Liver (tissue), 9 donors: Measurements from ENCODE around the gene PEX5L. TPM values are rescaled to one million over a fixed set of nuclear protein-coding genes. Genes with fewer than 3 reads are reported as not detected.

Source experiments
- DNase-seq: peaks from one replicate; pipeline ENCODE4 v3.0.0-alpha.2; 2017; ENCODE audit warnings: low spot score
- H3K27ac ChIP-seq, 2 donors: one replicate each; pipeline ENCODE4 v1.7.0; 2013; ENCODE audit warnings: inconsistent platforms in 2 of 2, low read length in 2 of 2, control low read depth in 1 of 2, low read depth in 1 of 2, mild to moderate bottlenecking in 1 of 2
- H3K27me3 ChIP-seq, 4 donors: one replicate each; pipeline versions ENCODE4 v1.6.1 to v1.7.0; 2013; ENCODE audit warnings: low read length in 3 of 4, inconsistent platforms in 1 of 4, mild to moderate bottlenecking in 1 of 4, moderate library complexity in 1 of 4; ENCODE audit not compliant: control insufficient read depth in 4 of 4, insufficient read depth in 4 of 4
- H3K36me3 ChIP-seq, 4 donors: one replicate each; pipeline versions ENCODE4 v1.6.1 to v1.7.0; 2013; ENCODE audit warnings: low read length in 3 of 4, mild to moderate bottlenecking in 3 of 4, low read depth in 1 of 4, moderate library complexity in 1 of 4; ENCODE audit not compliant: control insufficient read depth in 4 of 4, insufficient read depth in 3 of 4
- H3K4me1 ChIP-seq, 4 donors: one replicate each; pipeline versions ENCODE4 v1.6.1 to v1.7.0; 2013; ENCODE audit warnings: low read length in 3 of 4, mild to moderate bottlenecking in 3 of 4, moderate library complexity in 1 of 4; ENCODE audit not compliant: control insufficient read depth in 4 of 4, insufficient read depth in 4 of 4
- H3K4me3 ChIP-seq, 3 donors: one replicate each; pipeline versions ENCODE4 v1.6.1 to v1.7.0; 2013; ENCODE audit warnings: low read length in 3 of 3, control low read depth in 1 of 3, low read depth in 1 of 3, mild to moderate bottlenecking in 1 of 3
- H3K9ac ChIP-seq, 2 donors: one replicate each; pipeline ENCODE4 v1.7.0; 2013; ENCODE audit warnings: low read length in 2 of 2, mild to moderate bottlenecking in 2 of 2, moderate library complexity in 2 of 2, control low read depth in 1 of 2, low read depth in 1 of 2
- H3K9me3 ChIP-seq, 4 donors: one replicate each; pipeline versions ENCODE4 v1.6.1 to v1.7.0; 2013; ENCODE audit warnings: low read length in 3 of 4; ENCODE audit not compliant: control insufficient read depth in 4 of 4
- ATF3 ChIP-seq: IDR thresholded peaks from 2 replicates; pipeline ENCODE4 v1.6.1; 2016; ENCODE audit warnings: antibody characterized with exemption
- CTCF ChIP-seq: fragments of 150-350 bp; IDR thresholded peaks from 2 replicates; pipeline ENCODE4 v1.5.1; 2017; ENCODE audit warnings: improper control_type of control experiment, low read depth, low read length; ENCODE audit not compliant: missing input control
- EGR1 ChIP-seq, 2 donors: IDR thresholded peaks; 2 replicates each; pipeline ENCODE4 v1.6.1; 2016 to 2018; ENCODE audit warnings: antibody characterized with exemption in 2 of 2, low read depth in 2 of 2
- FOXA2 ChIP-seq: IDR thresholded peaks from 2 replicates; pipeline ENCODE4 v1.6.1; 2016; ENCODE audit warnings: antibody characterized with exemption
- GABPA ChIP-seq, 2 donors: IDR thresholded peaks in 1 of 2; conservative IDR thresholded peaks in 1 of 2; 2 replicates each; pipeline ENCODE4 v1.6.1; 2016; ENCODE audit warnings: antibody characterized with exemption in 2 of 2, mild to moderate bottlenecking in 1 of 2, moderate library complexity in 1 of 2
- HNF4A ChIP-seq, 2 donors: conservative IDR thresholded peaks; 2 replicates each; pipeline ENCODE4 v1.6.1; 2016; ENCODE audit warnings: antibody characterized with exemption in 2 of 2, mild to moderate bottlenecking in 2 of 2
- HNF4G ChIP-seq: IDR thresholded peaks from 2 replicates; pipeline ENCODE4 v1.6.1; 2016; ENCODE audit warnings: antibody characterized with exemption
- JUND ChIP-seq, 2 donors: IDR thresholded peaks; 2 replicates each; pipeline ENCODE4 v1.6.1; 2016; ENCODE audit warnings: antibody characterized with exemption in 2 of 2
- MAX ChIP-seq: IDR thresholded peaks from 2 replicates; pipeline ENCODE4 v1.6.1; 2016; ENCODE audit warnings: antibody characterized with exemption
- NR2F2 ChIP-seq: IDR thresholded peaks from 2 replicates; pipeline ENCODE4 v1.6.1; 2016; ENCODE audit warnings: antibody characterized with exemption
- RAD21 ChIP-seq, 2 donors: IDR thresholded peaks; 2 replicates each; pipeline ENCODE4 v1.6.1; 2016; ENCODE audit warnings: antibody characterized with exemption in 2 of 2, mild to moderate bottlenecking in 2 of 2
- REST ChIP-seq: IDR thresholded peaks from 2 replicates; pipeline ENCODE4 v1.6.1; 2016; ENCODE audit warnings: antibody characterized with exemption, mild to moderate bottlenecking
- TAF1 ChIP-seq: conservative IDR thresholded peaks from 2 replicates; pipeline ENCODE4 v1.6.1; 2016; ENCODE audit warnings: antibody characterized with exemption, mild to moderate bottlenecking
- ZBTB33 ChIP-seq: IDR thresholded peaks from 2 replicates; pipeline ENCODE4 v1.6.1; 2016; ENCODE audit warnings: antibody characterized with exemption
- WGBS: extraction: QIAGEN DNeasy Blood & Tissue Kit; methylation state at CpG from one replicate; pipeline ENCODE4 v1.1.7; 2013; 5-methylcytosine and 5-hydroxymethylcytosine counted together
- polyA plus RNA-seq, 2 donors: library from polyadenylated mRNA; stranded (reverse) in 1 of 2; unstranded in 1 of 2; fragments of 200-250 nt in 1 of 2; fragments of >200 nt in 1 of 2; fragmentation: Nextera tagmentation in 1 of 2; extraction: Ambion mirVana in 1 of 2; gene quantifications; one replicate each; pipeline versions ENCODE4 v1.2.1 to v1.2.3, GENCODE V29; 2013 to 2015
- total RNA-seq, 2 donors: library from RNA; depleted of rRNA; stranded (reverse); fragments of >200 nt; gene quantifications; one replicate each; pipeline ENCODE4 v1.2.3, GENCODE V29; 2014
- donor health status: healthy.
- donor health status: healthy.
- donor health status: healthy.
- donor health status: healthy.
- donor health status: healthy.

The PEX5L gene
- total and polyA plus RNA-seq, 4 donors, result 0.03 TPM; not detected in 3

- no peak for DNase-seq
- no peak for TF ChIP-seq HNF4A (conservative IDR thresholded peaks at IDR 0.05)
- no peak for TF ChIP-seq GABPA (IDR thresholded peaks at IDR 0.05 in 1 of 2, conservative IDR thresholded peaks at IDR 0.05 in 1 of 2)
- TF ChIP-seq NR2F2, result no peak
- no peak for TF ChIP-seq EGR1 (IDR thresholded peaks at IDR 0.05; ENCODE audit: low read depth in 2 of 2)
- no peak for TF ChIP-seq HNF4G
- TF ChIP-seq ZBTB33, result no peak
- Histone ChIP-seq H3K9me3 (no peaks in the 10 kb centered on the region), H3K27ac (no peak overlapping the region), H3K4me3 (no peak overlapping the region), H3K36me3 (no peaks in the 10 kb centered on the region), H3K27me3 (no peaks in the 10 kb centered on the region), H3K4me1 (no peaks in the 10 kb centered on the region), H3K9ac (no peak overlapping the region)
- WGBS, result 65% methylated on average over 3 of the region's 3 CpGs
Measured at GRCh38 chr3:179812096-179812382, 224.7 kb downstream of the PEX5L start.

DNA sequence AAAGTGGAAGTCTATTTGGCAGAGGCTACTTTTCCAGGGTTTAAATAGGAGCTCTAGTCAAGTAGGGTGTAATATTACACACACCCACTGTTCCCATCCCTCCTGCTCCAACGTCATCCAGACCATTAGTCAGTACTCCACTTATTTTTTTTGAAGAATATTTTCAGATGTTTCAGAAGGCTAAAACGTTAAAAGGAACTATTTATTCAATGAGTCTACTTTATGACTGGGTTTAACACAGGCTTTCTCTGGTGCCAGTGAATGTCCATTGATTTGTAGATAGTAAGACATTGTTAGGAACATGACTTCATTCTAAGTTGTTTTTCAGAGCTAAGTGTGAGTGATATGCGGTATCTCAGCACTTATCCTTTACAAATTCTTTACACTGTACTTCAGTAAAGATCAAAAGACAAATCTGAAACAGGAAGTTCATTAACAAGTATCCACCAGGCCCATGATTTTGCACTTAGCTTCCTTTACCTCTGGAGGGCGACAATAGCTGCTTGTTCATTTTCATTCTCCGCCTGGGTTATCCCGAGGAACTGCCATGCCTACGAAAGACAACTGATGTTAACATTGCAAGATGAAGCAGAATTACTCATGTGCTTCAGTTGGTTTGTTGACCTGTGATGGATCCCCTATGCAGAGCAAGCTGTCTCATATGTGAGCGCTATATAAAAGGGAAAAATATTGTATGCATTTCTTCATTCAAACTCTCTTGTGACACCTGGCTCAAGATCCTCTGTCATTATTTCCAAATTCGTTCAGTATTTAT, 225.2 kb downstream of the PEX5L start:
- DNase-seq, result no peak
- H3K27me3 ChIP-seq, result no peaks in the 10 kb centered on the region
- no peak overlapping the region for H3K9ac ChIP-seq
- no peak overlapping the region for H3K27ac ChIP-seq
- WGBS, result 21% methylated on average over 9 of the region's 9 CpGs
- no peak for TF ChIP-seq HNF4A (conservative IDR thresholded peaks at IDR 0.05)
- TF ChIP-seq GABPA (IDR thresholded peaks at IDR 0.05 in 1 of 2, conservative IDR thresholded peaks at IDR 0.05 in 1 of 2), result no peak
- no peak for TF ChIP-seq HNF4G
- no peak for TF ChIP-seq REST
- TF ChIP-seq RAD21 (IDR thresholded peaks at IDR 0.05), result peak; percentile 77 to 82
- no peak for TF ChIP-seq ATF3
- TF ChIP-seq CTCF, result peak; percentile 41
- TF ChIP-seq ZBTB33, result no peak
- no peak for TF ChIP-seq MAX
- TF ChIP-seq TAF1, result no peak
- no peak for TF ChIP-seq NR2F2
- TF ChIP-seq FOXA2, result no peak
- no peak for TF ChIP-seq JUND (IDR thresholded peaks at IDR 0.05)
- H3K9me3 ChIP-seq, result no peaks in the 10 kb centered on the region
- H3K36me3 ChIP-seq, result no peaks in the 10 kb centered on the region
- H3K4me3 ChIP-seq, result no peak overlapping the region
- H3K4me1 ChIP-seq, result no peaks in the 10 kb centered on the region
